Retinal pigment epithelial cell (primary cell): ENCODE results near the gene XYLT1.

Experiments used
- DNase-seq: peaks from one replicate; pipeline ENCODE4 v3.0.0-alpha.2; 2010; ENCODE audit warnings: low read depth
- H3K4me3 ChIP-seq: 2 replicates; pipeline ENCODE4 v1.5.1; 2011; ENCODE audit warnings: mild to moderate bottlenecking, low read length, control low read depth, moderate library complexity
- CTCF ChIP-seq: conservative IDR thresholded peaks from 2 replicates; pipeline ENCODE4 v1.5.1; 2011; ENCODE audit warnings: low read depth, low read length, control low read depth, inconsistent platforms

The XYLT1 gene

GRCh38 chr16:17302214-17302613 lies 168.5 kb downstream of the XYLT1 start:
- no peak for DNase-seq
- no peak overlapping the region for H3K4me3 ChIP-seq
- TF ChIP-seq CTCF = no peak

DNA sequence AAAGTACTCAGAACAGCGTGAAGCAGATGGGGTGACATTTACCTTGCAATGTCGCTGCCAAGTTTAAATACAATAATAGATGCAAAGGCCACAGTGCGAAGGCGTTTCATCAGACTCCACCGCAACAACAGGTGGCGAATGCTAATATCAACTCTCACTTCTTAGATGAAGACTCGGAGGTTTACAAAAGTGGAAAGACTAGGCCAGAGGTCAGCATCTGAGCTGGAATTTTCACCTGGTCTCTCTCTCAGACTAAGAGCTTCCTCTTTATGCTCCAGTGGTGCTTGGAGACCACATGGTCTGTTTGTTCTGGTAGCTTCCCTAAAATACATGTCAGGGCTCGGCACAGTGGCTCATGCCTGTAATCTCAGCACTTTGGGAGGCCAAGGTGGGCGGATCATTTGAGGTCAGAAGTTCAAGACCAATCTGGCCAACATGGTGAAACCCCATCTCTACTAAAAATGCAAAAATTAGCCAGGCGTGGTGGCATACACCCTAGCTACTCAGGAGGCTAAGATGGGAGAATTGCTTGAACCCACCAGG lies 169.1 kb downstream of the XYLT1 start:
- no peak overlapping the region for H3K4me3 ChIP-seq
- no peak for DNase-seq
- TF ChIP-seq CTCF = no peak

DNA sequence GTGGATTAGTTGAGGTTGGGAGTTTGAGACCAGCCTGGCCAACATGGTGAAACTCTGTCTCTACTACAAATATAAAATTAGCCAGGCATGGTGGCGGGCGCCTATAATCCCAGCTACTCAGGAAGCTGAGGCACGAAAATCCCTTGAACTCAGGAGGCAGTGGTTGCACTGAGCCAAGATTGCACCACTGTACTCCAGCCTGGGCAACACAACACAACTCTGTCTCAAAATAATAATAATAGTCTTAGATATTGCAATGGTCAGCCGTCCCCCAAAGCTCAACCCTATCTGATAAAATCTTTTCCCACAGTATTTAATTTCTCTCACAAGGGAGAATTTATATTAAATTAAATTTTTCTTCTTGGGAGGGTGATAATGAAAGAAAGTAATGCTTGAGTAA lies 169.6 kb downstream of the XYLT1 start:
- TF ChIP-seq CTCF = no peak
- DNase-seq = no peak
- H3K4me3 ChIP-seq = no peak overlapping the region

GRCh38 chr16:17299790-17300189 lies 171.0 kb downstream of the XYLT1 start:
- DNase-seq = no peak
- no peak overlapping the region for H3K4me3 ChIP-seq
- no peak for TF ChIP-seq CTCF

DNA sequence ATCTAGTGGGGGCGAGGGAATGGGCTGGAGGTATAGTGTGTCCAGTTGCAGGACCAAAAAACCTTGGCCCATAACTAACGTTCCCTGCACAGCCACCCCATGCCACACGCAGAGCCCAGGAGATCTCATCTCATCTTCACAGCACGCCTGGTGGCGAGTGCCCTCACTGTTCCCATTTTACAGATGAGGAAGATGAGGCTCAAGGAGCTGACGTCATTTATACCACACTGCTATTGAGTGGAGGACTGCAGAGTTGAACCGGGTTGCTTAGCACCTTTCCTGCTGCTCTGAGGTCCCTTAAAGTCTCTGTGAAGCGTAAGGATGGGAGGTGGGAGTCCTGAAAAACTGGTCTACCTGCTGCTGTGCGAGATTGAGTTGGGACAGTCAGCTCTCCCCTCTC lies 172.5 kb downstream of the XYLT1 start:
- TF ChIP-seq CTCF = no peak
- H3K4me3 ChIP-seq = no peak overlapping the region

DNA sequence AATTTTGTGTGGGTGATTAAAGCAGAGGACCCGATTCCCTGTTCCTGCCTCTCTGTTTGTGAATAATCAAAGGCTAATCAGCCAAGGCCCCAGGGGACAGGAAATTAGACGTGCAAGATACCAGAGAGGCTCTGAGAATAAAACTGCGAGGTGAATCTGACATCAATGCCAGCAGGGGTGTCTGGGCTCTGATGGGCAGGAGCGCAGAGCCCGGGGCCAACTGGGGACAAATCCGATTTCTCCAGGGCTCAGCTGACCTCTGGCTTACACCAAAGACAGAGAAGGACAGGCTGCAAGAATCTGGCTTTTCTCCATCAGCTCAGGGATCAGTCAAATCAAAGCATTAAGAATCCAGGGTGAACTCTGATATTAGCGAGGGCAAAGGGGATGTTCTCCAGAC lies 174.3 kb downstream of the XYLT1 start:
- no peak overlapping the region for H3K4me3 ChIP-seq
- no peak for DNase-seq
- TF ChIP-seq CTCF = no peak

More for the DNA sequence above, 172.5 kb downstream of the XYLT1 start:
- no peak for DNase-seq

DNA sequence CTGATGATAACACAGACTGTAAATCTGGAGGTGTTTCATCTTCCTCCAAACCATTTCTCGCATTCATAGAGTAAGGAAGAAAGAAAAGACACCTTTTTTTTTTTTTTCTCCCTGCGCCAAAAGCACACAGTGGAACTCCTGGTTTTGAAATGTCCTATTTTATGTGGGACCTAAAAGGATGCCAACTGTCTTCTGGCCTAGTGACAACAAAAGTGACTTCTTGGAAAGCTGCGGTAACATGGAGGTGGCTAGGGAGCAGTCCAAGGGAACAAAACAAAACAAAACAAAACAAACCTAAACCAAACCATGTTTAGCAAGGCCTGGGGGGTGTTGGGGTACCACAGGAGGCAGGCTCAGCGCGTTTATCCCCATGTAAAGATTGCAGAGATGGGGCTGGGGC lies 174.8 kb downstream of the XYLT1 start:
- H3K4me3 ChIP-seq = no peak overlapping the region
- DNase-seq = no peak
- TF ChIP-seq CTCF = no peak
